ENCODE results near the gene KIF1C. TPM values are rescaled to one million over a fixed set of nuclear protein-coding genes. Genes with fewer than 3 reads are reported as not detected.
"Not testable (repeated sequence)": the region's sequence is repeated elsewhere in the genome, so short reads cannot be mapped to it uniquely, and the experiment has no call there.

Gene KIF1C
- polyA plus RNA-seq, 4 donors = 77.1 to 93.7 (median 87.7) TPM

- no peak for DNase-seq (ENCODE audit: low read depth in 4 of 4, low spot score in 2 of 4)
Measured at GRCh38 chr17:5042157-5043022, 44.6 kb downstream of the KIF1C start.

GRCh38 chr17:5043524-5043923 is 45.8 kb downstream of the KIF1C start:
- no peak for DNase-seq (ENCODE audit: low read depth in 4 of 4, low spot score in 2 of 4)

GRCh38 chr17:5044630-5045029 is 46.9 kb downstream of the KIF1C start:
- no peak for DNase-seq (ENCODE audit: low read depth in 4 of 4, low spot score in 2 of 4)

DNA sequence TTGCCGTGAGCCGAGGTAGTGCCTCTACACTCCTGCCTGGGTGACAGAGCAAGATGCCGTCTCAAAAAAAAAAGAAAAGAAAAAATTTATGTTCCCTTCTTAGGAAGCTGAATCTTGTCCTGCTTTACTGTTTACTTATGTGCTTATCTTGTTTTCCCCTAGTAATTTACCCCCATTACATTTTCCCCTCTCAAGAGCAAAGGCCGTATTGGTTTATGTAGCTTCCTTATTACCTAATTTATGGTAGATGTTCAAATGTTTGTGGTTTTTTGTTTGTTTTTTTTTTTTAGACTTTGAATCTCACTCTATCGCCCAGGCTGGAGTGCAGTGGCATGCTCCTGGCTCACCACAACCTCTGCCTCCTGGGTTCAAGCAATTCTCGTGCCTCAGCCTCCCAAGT is 47.7 kb downstream of the KIF1C start:
- DNase-seq (ENCODE audit: low read depth in 4 of 4, low spot score in 2 of 4) = no peak

DNA sequence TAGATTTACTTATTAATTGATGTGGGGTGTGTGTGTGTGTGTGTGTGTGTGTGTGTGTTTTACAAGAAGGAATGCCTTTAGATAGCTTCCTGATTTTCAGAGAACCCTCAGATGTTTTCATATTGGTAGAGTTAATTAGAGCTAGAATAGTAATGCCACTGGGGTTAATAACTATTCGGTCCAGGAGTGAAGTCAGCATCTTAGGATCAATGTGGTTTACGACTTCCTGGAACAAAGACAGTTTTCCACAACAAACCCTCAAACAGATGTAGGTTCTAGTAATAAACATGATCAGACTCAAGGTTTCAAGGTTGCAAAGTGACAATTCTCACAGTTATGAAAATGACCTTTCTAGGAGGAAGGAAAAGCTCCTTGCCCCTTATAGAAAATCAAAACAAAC is 49.7 kb downstream of the KIF1C start:
- no peak for DNase-seq (ENCODE audit: low read depth in 4 of 4, low spot score in 2 of 4)

GRCh38 chr17:5049314-5049841 is 51.6 kb downstream of the KIF1C start:
- no peak for DNase-seq (ENCODE audit: low read depth in 4 of 4, low spot score in 2 of 4)

GRCh38 chr17:5050278-5050677 is 52.5 kb downstream of the KIF1C start:
- DNase-seq (ENCODE audit: low read depth in 4 of 4, low spot score in 2 of 4) = no peak

DNA sequence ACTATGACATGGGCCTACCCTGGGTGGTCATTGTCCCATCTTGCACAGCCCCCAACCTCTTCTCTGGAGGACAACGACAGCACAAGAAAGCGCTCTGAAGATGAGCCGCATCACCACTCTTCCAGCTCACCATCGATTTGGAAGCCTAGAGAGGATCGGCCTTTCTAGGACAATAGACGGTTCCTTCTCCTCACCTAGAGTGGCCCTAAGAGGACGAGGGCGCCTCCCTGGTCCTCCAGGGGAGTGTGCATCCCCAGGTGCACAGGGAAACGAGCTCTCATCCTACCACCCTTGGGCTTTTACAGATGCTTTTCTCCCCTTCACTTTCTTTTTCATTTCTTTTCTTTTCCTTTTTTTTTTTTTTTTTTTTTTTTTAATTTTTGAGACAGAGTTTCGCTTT is 57.8 kb downstream of the KIF1C start:
- DNase-seq (ENCODE audit: low read depth in 4 of 4, low spot score in 2 of 4) = no peak

DNA sequence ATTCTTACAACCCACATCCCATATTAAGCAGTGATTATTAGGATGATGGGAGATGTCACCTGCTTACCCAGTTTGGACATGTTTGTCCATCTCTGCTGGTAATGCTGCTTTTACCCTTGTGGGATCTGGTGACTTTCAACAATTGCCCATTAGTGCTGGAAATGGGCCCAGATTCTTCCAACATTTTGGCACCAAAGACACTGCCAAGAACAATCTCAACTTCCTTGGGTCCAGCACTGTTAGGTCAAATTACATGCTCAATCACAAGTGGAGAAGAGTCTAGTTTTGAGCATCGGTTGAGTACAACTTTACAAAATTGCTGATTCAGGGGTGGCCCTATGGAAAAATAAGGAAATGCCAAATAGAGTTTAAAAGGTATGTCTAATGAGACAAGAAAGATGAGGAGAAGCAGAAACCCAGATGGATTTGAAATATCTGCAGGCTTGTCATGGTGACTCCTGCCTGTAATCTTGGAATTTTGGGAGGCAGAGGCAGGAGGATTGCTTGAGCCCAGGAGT is 67.5 kb downstream of the KIF1C start:
- no peak for DNase-seq (ENCODE audit: low read depth in 4 of 4, low spot score in 2 of 4)

GRCh38 chr17:5068236-5068635 is 70.5 kb downstream of the KIF1C start:
- DNase-seq (ENCODE audit: low read depth in 4 of 4, low spot score in 2 of 4) = no peak

DNA sequence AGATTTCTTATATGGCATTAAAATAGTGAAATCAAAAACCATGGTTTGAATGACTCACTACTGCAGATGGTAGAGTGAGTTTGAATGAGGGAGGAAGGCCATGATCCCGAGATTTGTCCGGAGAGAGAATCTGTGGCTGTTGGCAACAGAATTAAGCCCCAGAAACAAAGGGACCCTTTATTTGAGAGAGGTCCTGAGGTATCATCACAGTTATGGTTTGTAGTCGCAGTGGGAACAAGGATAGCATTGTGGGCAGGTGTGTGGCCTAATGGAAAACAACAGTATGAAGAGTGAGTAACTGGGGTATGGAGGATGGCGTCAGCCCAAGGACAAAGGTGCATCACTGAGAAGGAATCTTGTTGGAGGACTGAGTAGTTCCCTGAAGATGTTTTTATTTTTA is 72.0 kb downstream of the KIF1C start:
- no peak for DNase-seq (ENCODE audit: low read depth in 4 of 4, low spot score in 2 of 4)

DNA sequence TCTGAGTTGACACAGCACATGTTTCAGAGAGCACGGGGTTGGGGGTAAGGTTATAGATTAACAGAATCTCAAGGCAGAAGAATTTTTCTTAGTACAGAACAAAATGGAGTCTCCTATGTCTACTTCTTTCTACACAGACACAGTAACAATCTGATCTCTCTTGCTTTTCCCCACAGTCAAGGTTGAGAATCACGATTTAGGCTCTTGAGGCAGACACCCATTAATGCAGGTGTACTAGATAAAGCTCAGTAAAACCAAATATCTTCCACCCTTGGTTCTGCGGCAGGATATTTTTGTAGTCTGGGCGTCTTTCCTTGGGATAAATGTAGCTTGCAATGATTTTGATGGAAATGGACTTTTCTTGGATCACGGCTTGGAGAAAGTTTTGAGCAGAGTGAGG is 77.7 kb downstream of the KIF1C start:
- DNase-seq (ENCODE audit: low read depth in 4 of 4, low spot score in 2 of 4) = not testable (repeated sequence)

- DNase-seq (ENCODE audit: low read depth in 4 of 4, low spot score in 2 of 4) = not testable (repeated sequence)
Measured at GRCh38 chr17:5077275-5077674, 79.5 kb downstream of the KIF1C start.

GRCh38 chr17:5077781-5078105 is 80.0 kb downstream of the KIF1C start:
- DNase-seq (ENCODE audit: low read depth in 4 of 4, low spot score in 2 of 4) = no peak

Other genes with a start within 250 kb of the KIF1C start
- 1 to 10 TPM; 1.5 to 2.8 (median 2.1) TPM for gene TM4SF5, start 226.1 kb upstream of the KIF1C start, polyA plus RNA-seq (ENCODE audit: insufficient read length in 4 of 4)
- gene VMO1, start 211.6 kb upstream of the KIF1C start, polyA plus RNA-seq (ENCODE audit: insufficient read length in 4 of 4) = under 1 TPM; 0.42 to 0.74 (median 0.65) TPM
- 10 to 100 TPM in 1 of 4 donors, 1 to 10 TPM in 3; 5.7 to 11.5 (median 8.4) TPM for gene GLTPD2, start 209.0 kb upstream of the KIF1C start, polyA plus RNA-seq (ENCODE audit: insufficient read length in 4 of 4)
- 100 to 1,000 TPM; 112 to 159 (median 133) TPM for gene PSMB6, start 201.8 kb upstream of the KIF1C start, polyA plus RNA-seq (ENCODE audit: insufficient read length in 4 of 4)
- gene PLD2, start 190.8 kb upstream of the KIF1C start, polyA plus RNA-seq (ENCODE audit: insufficient read length in 4 of 4) = 10 to 100 TPM; 30.5 to 52.9 (median 43.5) TPM
- 10 to 100 TPM; 43.0 to 71.4 (median 57.4) TPM for gene MINK1, start 164.6 kb upstream of the KIF1C start, polyA plus RNA-seq (ENCODE audit: insufficient read length in 4 of 4)
- 1 to 10 TPM; 1.2 to 2.4 (median 1.7) TPM for gene C17orf107, start 98.4 kb upstream of the KIF1C start, polyA plus RNA-seq (ENCODE audit: insufficient read length in 4 of 4)
- gene CHRNE, start 94.9 kb upstream of the KIF1C start, polyA plus RNA-seq (ENCODE audit: insufficient read length in 4 of 4) = 1 to 10 TPM; 1.3 to 2.4 (median 1.7) TPM
- 1 to 10 TPM; 1.4 to 3.1 (median 2.4) TPM for gene GP1BA, start 65.7 kb upstream of the KIF1C start, polyA plus RNA-seq (ENCODE audit: insufficient read length in 4 of 4)
- gene SLC25A11, start 57.9 kb upstream of the KIF1C start, polyA plus RNA-seq (ENCODE audit: insufficient read length in 4 of 4) = 10 to 100 TPM; 71.0 to 94.7 (median 83.0) TPM
- gene RNF167, start 57.7 kb upstream of the KIF1C start, polyA plus RNA-seq (ENCODE audit: insufficient read length in 4 of 4) = 100 to 1,000 TPM; 129 to 142 (median 134) TPM
- gene PFN1, start 49.4 kb upstream of the KIF1C start, polyA plus RNA-seq (ENCODE audit: insufficient read length in 4 of 4) = 100 to 1,000 TPM; 336 to 541 (median 424) TPM
- 10 to 100 TPM; 17.7 to 35.0 (median 26.8) TPM for gene ENO3, start 46.8 kb upstream of the KIF1C start, polyA plus RNA-seq (ENCODE audit: insufficient read length in 4 of 4)
- gene SPAG7, start 30.1 kb upstream of the KIF1C start, polyA plus RNA-seq (ENCODE audit: insufficient read length in 4 of 4) = 100 to 1,000 TPM in 3 of 4 donors, 10 to 100 TPM in 1; 97.2 to 111 (median 106) TPM
- 10 to 100 TPM; 22.7 to 38.4 (median 27.9) TPM for gene CAMTA2, start 10.3 kb upstream of the KIF1C start, polyA plus RNA-seq (ENCODE audit: insufficient read length in 4 of 4)
- gene INCA1, start 428 bp upstream of the KIF1C start, polyA plus RNA-seq (ENCODE audit: insufficient read length in 4 of 4) = 1 to 10 TPM; 6.4 to 9.9 (median 8.5) TPM
- under 1 TPM; 0.21 to 0.51 (median 0.36) TPM for gene SLC52A1, start 37.5 kb downstream of the KIF1C start, polyA plus RNA-seq (ENCODE audit: insufficient read length in 4 of 4)
- 10 to 100 TPM; 11.9 to 15.7 (median 14.4) TPM for gene ZFP3, start 80.5 kb downstream of the KIF1C start, polyA plus RNA-seq (ENCODE audit: insufficient read length in 4 of 4)
- 10 to 100 TPM; 19.1 to 53.1 (median 21.7) TPM for gene ZNF232, start 113.9 kb downstream of the KIF1C start, polyA plus RNA-seq (ENCODE audit: insufficient read length in 4 of 4)
- gene USP6, start 118.1 kb downstream of the KIF1C start, polyA plus RNA-seq (ENCODE audit: insufficient read length in 4 of 4) = 10 to 100 TPM in 1 of 4 donors, 1 to 10 TPM in 3; 2.2 to 20.1 (median 3.6) TPM
- 10 to 100 TPM; 16.6 to 28.9 (median 22.7) TPM for gene ZNF594, start 193.9 kb downstream of the KIF1C start, polyA plus RNA-seq (ENCODE audit: insufficient read length in 4 of 4)
- gene SCIMP, start 236.9 kb downstream of the KIF1C start, polyA plus RNA-seq (ENCODE audit: insufficient read length in 4 of 4) = 1 to 10 TPM; 1.2 to 2.4 (median 1.7) TPM